ENCODE data around the gene MYCL. TPM values are rescaled to one million over a fixed set of nuclear protein-coding genes. Genes with fewer than 3 reads are reported as not detected.

MYCL gene
- total RNA-seq, 1 donor from 2014 or later, result 2.6 TPM

- no peak overlapping the region for H3K4me3 ChIP-seq (ENCODE audit: low read depth, low read length)
- no peak for TF ChIP-seq CTCF (conservative IDR thresholded peaks at IDR 0.05; ENCODE audit: low read depth, low read length)
- DNase-seq (ENCODE audit: low read depth), result no peak
These were observed 5.8 kb downstream of the MYCL start for GRCh38 chr1:39895731-39896480.

- no peak overlapping the region for H3K4me3 ChIP-seq (ENCODE audit: low read depth, low read length)
- no peak for DNase-seq (ENCODE audit: low read depth)
- no peak for TF ChIP-seq CTCF (conservative IDR thresholded peaks at IDR 0.05; ENCODE audit: low read depth, low read length)
These were observed 6.7 kb downstream of the MYCL start for GRCh38 chr1:39894884-39895495.

GRCh38 chr1:39892601-39893595 lies 8.8 kb downstream of the MYCL start:
- TF ChIP-seq CTCF (conservative IDR thresholded peaks at IDR 0.05; ENCODE audit: low read depth, low read length), result no peak
- H3K4me3 ChIP-seq (ENCODE audit: low read depth, low read length), result no peak overlapping the region
- DNase-seq (ENCODE audit: low read depth), result peak; percentile 56

- DNase-seq (ENCODE audit: low read depth), result no peak
- no peak overlapping the region for H3K4me3 ChIP-seq (ENCODE audit: low read depth, low read length)
- no peak for TF ChIP-seq CTCF (conservative IDR thresholded peaks at IDR 0.05; ENCODE audit: low read depth, low read length)
These were observed 10.8 kb downstream of the MYCL start for GRCh38 chr1:39890880-39891279.

GRCh38 chr1:39890273-39890672 lies 11.4 kb downstream of the MYCL start:
- no peak for DNase-seq (ENCODE audit: low read depth)
- no peak overlapping the region for H3K4me3 ChIP-seq (ENCODE audit: low read depth, low read length)
- no peak for TF ChIP-seq CTCF (conservative IDR thresholded peaks at IDR 0.05; ENCODE audit: low read depth, low read length)

- no peak for TF ChIP-seq CTCF (conservative IDR thresholded peaks at IDR 0.05; ENCODE audit: low read depth, low read length)
- no peak for DNase-seq (ENCODE audit: low read depth)
- no peak overlapping the region for H3K4me3 ChIP-seq (ENCODE audit: low read depth, low read length)
These were observed 14.9 kb downstream of the MYCL start for GRCh38 chr1:39886757-39887231.
